IMR-90 (cell line): ENCODE measurements around the gene MFGE8. TPM values are rescaled to one million over a fixed set of nuclear protein-coding genes. Genes with fewer than 3 reads are reported as not detected.

Experiments used
- ATAC-seq: fragments of 200-7000 bp; cut with Tn5 transposase; 2 replicates; pipeline ENCODE4 v1.9.1; 2020; ENCODE audit warnings: low read depth, mild to moderate bottlenecking, moderate library complexity
- BruUV-seq: library from RNA; stranded (reverse); fragments of 400-500 nt; replicated peaks from 2 replicates; lab custom pipeline; 2021; lab: Mats Ljungman, UMichigan
- CTCF ChIA-PET: fragments of 300-600 bp; formaldehyde crosslinking; extraction: SDS; loops from one replicate; lab custom pipeline; 2021; ENCODE audit warnings: antibody characterized with exemption; lab: Yijun Ruan, JAX
- POLR2A ChIA-PET: fragments of 300-600 bp; sonication (Branson Sonifier 250); formaldehyde crosslinking; loops from one replicate; lab custom pipeline; 2022; ENCODE audit warnings: antibody characterized with exemption; ENCODE audit not compliant: unreplicated experiment; lab: Charles Lee
- DNase-seq: peaks from one replicate; pipeline ENCODE4 v3.0.0; 2013
- H2AFZ ChIP-seq: replicated peaks from 2 replicates; pipeline ENCODE3; 2013; ENCODE audit warnings: low read length, mild to moderate bottlenecking; ENCODE audit not compliant: poor library complexity
- H2AK5ac ChIP-seq: 2 replicates; pipeline ENCODE4 v1.6.1; 2013; ENCODE audit warnings: low read depth, low read length, inconsistent platforms
- H2AK9ac ChIP-seq: replicated peaks from 2 replicates; pipeline ENCODE3; 2013; ENCODE audit warnings: mild to moderate bottlenecking, low read depth, low read length, moderate library complexity; ENCODE audit not compliant: poor library complexity
- H2BK120ac ChIP-seq: 2 replicates; pipeline ENCODE4 v1.6.1; 2013; ENCODE audit warnings: low read depth, low read length, inconsistent platforms
- H2BK15ac ChIP-seq: 3 replicates; pipeline ENCODE4 v1.6.1; 2013; ENCODE audit warnings: low read depth, low read length, inconsistent platforms
- H2BK20ac ChIP-seq: 2 replicates; pipeline ENCODE4 v1.6.1; 2013; ENCODE audit warnings: low read depth, mild to moderate bottlenecking, inconsistent platforms, low read length, moderate library complexity
- H2BK5ac ChIP-seq: 2 replicates; pipeline ENCODE4 v1.6.1; 2013; ENCODE audit warnings: mild to moderate bottlenecking, low read depth, low read length, inconsistent platforms; ENCODE audit not compliant: poor library complexity, severe bottlenecking
- H3K14ac ChIP-seq: replicated peaks from 2 replicates; pipeline ENCODE4 v1.6.1; 2013; ENCODE audit warnings: low read depth, low read length, inconsistent platforms
- H3K18ac ChIP-seq: 2 replicates; pipeline ENCODE4 v1.6.1; 2013; ENCODE audit warnings: low read depth, low read length, control low read depth
- H3K23ac ChIP-seq: 2 replicates; pipeline ENCODE4 v1.6.1; 2013; ENCODE audit warnings: low read depth, low read length, inconsistent platforms
- H3K27ac ChIP-seq: 2 replicates; pipeline ENCODE4 v1.5.1; 2013; ENCODE audit warnings: mild to moderate bottlenecking, control low read depth, low read length; ENCODE audit not compliant: insufficient read depth
- H3K27me3 ChIP-seq: 2 replicates; pipeline ENCODE4 v1.6.1; 2013; ENCODE audit warnings: low read length; ENCODE audit not compliant: control insufficient read depth, insufficient read depth
- H3K36me3 ChIP-seq: 2 replicates; pipeline ENCODE4 v1.6.1; 2013; ENCODE audit warnings: low read length, mixed read lengths; ENCODE audit not compliant: control insufficient read depth, insufficient read depth
- H3K4ac ChIP-seq: 2 replicates; pipeline ENCODE4 v1.6.1; 2013; ENCODE audit warnings: low read depth, low read length, inconsistent platforms
- H3K4me1 ChIP-seq: 2 replicates; pipeline ENCODE4 v1.6.1; 2013; ENCODE audit warnings: low read length, mixed read lengths; ENCODE audit not compliant: control insufficient read depth, insufficient read depth
- H3K4me2 ChIP-seq: 2 replicates; pipeline ENCODE4 v1.6.1; 2013; ENCODE audit warnings: low read depth, mild to moderate bottlenecking, control low read depth, low read length, moderate library complexity
- H3K4me3 ChIP-seq: 2 replicates; pipeline ENCODE4 v1.5.1; 2013; ENCODE audit warnings: low read depth, mild to moderate bottlenecking, control low read depth, low read length, moderate library complexity; ENCODE audit not compliant: insufficient read depth
- H3K56ac ChIP-seq: 2 replicates; pipeline ENCODE4 v1.6.1; 2013; ENCODE audit warnings: low read length, inconsistent platforms; ENCODE audit not compliant: insufficient read depth; ENCODE audit errors: extremely low read depth
- H3K79me1 ChIP-seq, 2 experiments: 2 replicates each; pipeline ENCODE4 v1.6.1; 2013; ENCODE audit warnings: low read length in 2 of 2, inconsistent platforms in 1 of 2, low read depth in 1 of 2
- H3K9ac ChIP-seq: 2 replicates; pipeline ENCODE4 v1.6.1; 2013; ENCODE audit warnings: low read depth, low read length, control low read depth
- H3K9me1 ChIP-seq: 2 replicates; pipeline ENCODE4 v1.6.1; 2013; ENCODE audit warnings: low read length, inconsistent platforms; ENCODE audit not compliant: insufficient read depth
- H3K9me3 ChIP-seq: 2 replicates; pipeline ENCODE4 v1.6.1; 2013; ENCODE audit warnings: low read length; ENCODE audit not compliant: control insufficient read depth, insufficient read depth
- H4K20me1 ChIP-seq: 2 replicates; pipeline ENCODE4 v1.6.1; 2013; ENCODE audit warnings: low read length, inconsistent platforms; ENCODE audit not compliant: insufficient read depth
- H4K5ac ChIP-seq: 2 replicates; pipeline ENCODE4 v1.6.1; 2013; ENCODE audit warnings: mild to moderate bottlenecking, low read depth, low read length, control low read depth
- H4K8ac ChIP-seq, 2 experiments: 2 replicates each; pipeline ENCODE4 v1.6.1; 2013; ENCODE audit warnings: low read depth in 2 of 2, low read length in 2 of 2, control low read depth in 1 of 2, inconsistent platforms in 1 of 2
- H4K91ac ChIP-seq: 2 replicates; pipeline ENCODE4 v1.6.1; 2013; ENCODE audit warnings: low read depth, low read length, inconsistent platforms; ENCODE audit not compliant: insufficient read depth
- CHD1 ChIP-seq: IDR thresholded peaks from 2 replicates; pipeline ENCODE4 v1.6.1; 2012; ENCODE audit warnings: low read depth, low read length, improper control_type of control experiment
- FOS ChIP-seq: fragments of 150-350 bp; IDR thresholded peaks from 2 replicates; pipeline ENCODE4 v1.6.1; 2016; ENCODE audit warnings: low read depth, low read length
- MAFK ChIP-seq: IDR thresholded peaks from 2 replicates; pipeline ENCODE4 v1.6.1; 2012; ENCODE audit warnings: low read depth, low read length, improper control_type of control experiment
- RFX5 ChIP-seq: IDR thresholded peaks from 2 replicates; pipeline ENCODE4 v1.8.0; 2012; ENCODE audit warnings: low read depth, mild to moderate bottlenecking, low read length, moderate library complexity
- WGBS, 2 experiments: methylation state at CpG; one replicate each; pipeline versions ENCODE4 v1.1.5 to v1.1.7; 2013; ENCODE audit warnings: missing lambda C conversion rate in 2 of 2; ENCODE audit not compliant: insufficient read length in 1 of 2; ENCODE audit errors: extremely low coverage in 2 of 2; 5-methylcytosine and 5-hydroxymethylcytosine counted together
- dilution Hi-C: fragments of 300-500 bp; cut with HindIII; formaldehyde crosslinking; loops from one replicate; pipeline ENCODE4 v1.14.3; 2018; ENCODE audit warnings: low sequenced_read_pairs; ENCODE audit not compliant: unreplicated experiment
- in situ Hi-C: fragments of 300-500 bp; cut with MboI; formaldehyde crosslinking; loops from 3 replicates; pipeline ENCODE4 v1.14.3; 2019; ENCODE audit warnings: low sequenced_read_pairs, inconsistent platforms, mixed read lengths
- intact Hi-C: fragments of 100-400 bp; cut with micrococcal nuclease; formaldehyde crosslinking; loops from 2 replicates; pipeline ENCODE4 v1.10.0; 2022
- polyA plus RNA-seq, 3 experiments: library from polyadenylated mRNA; depleted of rRNA; stranded (reverse); fragments of >200 nt; gene quantifications; 2 replicates each; pipeline ENCODE4 v1.2.3, GENCODE V29; 2012; ENCODE audit warnings: low replicate concordance in 1 of 3
- total RNA-seq: library from RNA; depleted of rRNA; stranded (reverse); fragments of >200 nt; gene quantifications from 2 replicates; pipeline ENCODE4 v1.2.3, GENCODE V29; 2012

The MFGE8 gene
- total and polyA plus RNA-seq, 2 of the 4 experiments (the other 2 are of a cell fraction) = 232 to 1,912 TPM

DNA sequence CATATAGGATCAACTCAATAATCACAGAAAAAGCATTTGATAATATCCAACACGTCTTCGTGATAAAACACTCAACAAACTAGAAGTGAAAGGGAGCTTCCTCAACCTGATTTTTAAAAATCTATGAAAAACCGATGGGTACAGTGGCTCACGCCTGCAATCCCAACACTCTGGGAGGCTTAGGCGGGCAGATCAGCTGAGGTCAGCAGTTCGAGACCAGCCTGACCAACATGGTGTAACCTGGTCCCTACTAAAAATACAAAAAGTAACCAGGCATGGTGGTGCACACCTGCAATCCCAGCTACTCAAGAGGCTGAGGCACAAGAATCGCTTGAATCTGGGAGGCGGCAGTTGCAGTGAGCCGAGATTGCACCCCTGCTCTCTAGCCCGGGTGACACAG lies 2.2 kb upstream of the MFGE8 start:
- Histone ChIP-seq H2AK5ac (no peak overlapping the region), H3K4me3 (no peak overlapping the region), H2BK120ac (no peak overlapping the region), H3K36me3 (peaks cover 3% of the 10 kb centered on the region; the same call in 1 of the 2 replicates), H2BK15ac (no peak overlapping the region), H4K5ac (no peak overlapping the region), H3K18ac (no peak overlapping the region), H2AFZ (no peak overlapping the region), H2BK20ac (no peak overlapping the region), H3K27ac (no peak overlapping the region), H3K23ac (no peak overlapping the region), H3K4me2 (no peak overlapping the region), H3K56ac (no peak overlapping the region), H2BK5ac (no peak overlapping the region), H3K79me1 (peaks cover 10 to 23% of the 10 kb centered on the region in 2 experiments; a peak in 3 of 4 replicates), H4K8ac (no peak overlapping the region), H2AK9ac (no peak overlapping the region), H3K9me3 (no peaks in the 10 kb centered on the region), H3K27me3 (no peaks in the 10 kb centered on the region), H3K4me1 (peaks cover 10% of the 10 kb centered on the region), H4K20me1 (peaks cover 19% of the 10 kb centered on the region), H3K14ac (no peak overlapping the region), H3K9ac (no peak overlapping the region), H4K91ac (no peak overlapping the region), H3K9me1 (peaks cover 13% of the 10 kb centered on the region), H3K4ac (no peak overlapping the region)
- no CpG with 5 or more reads among the region's 10 CpGs for WGBS, 2 experiments
- CTCF ChIA-PET = interaction anchor here (0.6 to 1.7 kb wide), 2 partner anchors 10 to 100 kb away, joined by 6 read pairs; no protein-coding TSS in a partner anchor
- dilution Hi-C loops (loop anchor here (25.0 kb wide), 1 partner anchor 97 kb away; no protein-coding TSS in a partner anchor), intact Hi-C loops (no loop called here), in situ Hi-C loops (no loop called here)
- BruUV-seq = no TSS peak
- no peak for TF ChIP-seq CHD1
- TF ChIP-seq MAFK = peak; percentile 45; the same call in 1 of the 2 replicates
- TF ChIP-seq FOS = no peak
- no peak for TF ChIP-seq RFX5
- POLR2A ChIA-PET = interaction anchor here (0.5 to 0.6 kb wide), 2 partner anchors 67 to 74 kb away, joined by 3 to 4 read pairs; no protein-coding TSS in a partner anchor
- ATAC-seq = no peak
- DNase-seq = no peak
